GM21381 (cell line): ENCODE results near the gene USP6NL.

Experiments used
- ATAC-seq: cut with Tn5 transposase; IDR thresholded peaks from one replicate; pipeline ENCODE4 v1.9.1; 2021; ENCODE audit warnings: mild to moderate bottlenecking, moderate library complexity; ENCODE audit not compliant: unreplicated experiment

The USP6NL gene

GRCh38 chr10:11429439-11430052 is 181.9 kb downstream of the USP6NL start:
- ATAC-seq = no peak

GRCh38 chr10:11425676-11426075 is 185.8 kb downstream of the USP6NL start:
- ATAC-seq = no peak

GRCh38 chr10:11425296-11425610 is 186.2 kb downstream of the USP6NL start:
- no peak for ATAC-seq

- ATAC-seq = no peak
Observed at GRCh38 chr10:11424456-11425295, 186.8 kb downstream of the USP6NL start.

- ATAC-seq = no peak
Observed at GRCh38 chr10:11416974-11417373, 194.5 kb downstream of the USP6NL start.

- ATAC-seq = no peak
Observed at GRCh38 chr10:11415095-11415494, 196.4 kb downstream of the USP6NL start.

GRCh38 chr10:11414314-11415038 is 197.0 kb downstream of the USP6NL start:
- no peak for ATAC-seq

- no peak for ATAC-seq
Observed at GRCh38 chr10:11411926-11412545, 199.4 kb downstream of the USP6NL start.

GRCh38 chr10:11409357-11409756 is 202.1 kb downstream of the USP6NL start:
- no peak for ATAC-seq

- no peak for ATAC-seq
Observed at GRCh38 chr10:11407939-11408338, 203.5 kb downstream of the USP6NL start.

GRCh38 chr10:11406746-11407145 is 204.7 kb downstream of the USP6NL start:
- no peak for ATAC-seq

- no peak for ATAC-seq
Observed at GRCh38 chr10:11404901-11405300, 206.5 kb downstream of the USP6NL start.
